RPMI8226 (cell line): ENCODE results near the gene KIDINS220.

ENCODE experiments used
- DNase-seq: peaks from one replicate; pipeline ENCODE4 v3.0.0-alpha.2; 2015

Gene KIDINS220

GRCh38 chr2:8836971-8837794 is at the start of gene KIDINS220:
Gene KIDINS220, minus strand, starts transcription at chr2:8837613. Its CDS starts 10,520 bp downstream, at chr2:8827093.
- DNase-seq, result peak; percentile 72

- no peak for DNase-seq
These were observed 49.5 kb upstream of the KIDINS220 start for GRCh38 chr2:8886876-8887275.

- DNase-seq, result no peak
These were observed 48.7 kb upstream of the KIDINS220 start for GRCh38 chr2:8886202-8886518.

- DNase-seq, result no peak
These were observed 48.2 kb upstream of the KIDINS220 start for GRCh38 chr2:8885449-8886201.

- no peak for DNase-seq
These were observed 47.4 kb upstream of the KIDINS220 start for GRCh38 chr2:8884812-8885211.

GRCh38 chr2:8882094-8882493 is 44.7 kb upstream of the KIDINS220 start:
- peak; percentile 14 for DNase-seq

- DNase-seq, result no peak
These were observed 40.5 kb upstream of the KIDINS220 start for GRCh38 chr2:8877894-8878293.

GRCh38 chr2:8877332-8877731 is 39.9 kb upstream of the KIDINS220 start:
- no peak for DNase-seq

- DNase-seq, result no peak
These were observed 39.2 kb upstream of the KIDINS220 start for GRCh38 chr2:8876628-8877027.

- DNase-seq, result peak; percentile 45
These were observed 35.5 kb upstream of the KIDINS220 start for GRCh38 chr2:8872821-8873432.

GRCh38 chr2:8870441-8870840 is 33.0 kb upstream of the KIDINS220 start:
- DNase-seq, result no peak

GRCh38 chr2:8867363-8867762 is 29.9 kb upstream of the KIDINS220 start:
- no peak for DNase-seq

- DNase-seq, result no peak
These were observed 26.0 kb upstream of the KIDINS220 start for GRCh38 chr2:8863331-8863953.

GRCh38 chr2:8862230-8862629 is 24.8 kb upstream of the KIDINS220 start:
- DNase-seq, result no peak

GRCh38 chr2:8861797-8862196 is 24.4 kb upstream of the KIDINS220 start:
- no peak for DNase-seq

GRCh38 chr2:8860239-8860638 is 22.8 kb upstream of the KIDINS220 start:
- DNase-seq, result no peak

GRCh38 chr2:8858910-8859309 is 21.5 kb upstream of the KIDINS220 start:
- DNase-seq, result no peak

- DNase-seq, result no peak
These were observed 20.9 kb upstream of the KIDINS220 start for GRCh38 chr2:8858264-8858663.

- no peak for DNase-seq
These were observed 20.3 kb upstream of the KIDINS220 start for GRCh38 chr2:8857709-8858108.

- no peak for DNase-seq
These were observed 18.8 kb upstream of the KIDINS220 start for GRCh38 chr2:8856176-8856575.

- DNase-seq, result no peak
These were observed 17.6 kb upstream of the KIDINS220 start for GRCh38 chr2:8855010-8855409.

GRCh38 chr2:8853426-8853825 is 16.0 kb upstream of the KIDINS220 start:
- DNase-seq, result no peak

- no peak for DNase-seq
These were observed 14.6 kb upstream of the KIDINS220 start for GRCh38 chr2:8851811-8852560.
